Measurements from ENCODE around the gene CACNA2D3. TPM values are rescaled to one million over a fixed set of nuclear protein-coding genes. Genes with fewer than 3 reads are reported as not detected.

CACNA2D3 gene
- total and polyA plus RNA-seq, 2 experiments from 2014 or later: 0.30 to 0.43 TPM

GRCh38 chr3:55014906-55015305 lies 892.6 kb downstream of the CACNA2D3 start:
- in situ Hi-C loops (cut with MboI): no loop called here
- H3K79me2 ChIP-seq (ENCODE audit: insufficient read depth): no peaks in the 10 kb centered on the region
- H3K9me3 ChIP-seq (ENCODE audit: low read depth): no peaks in the 10 kb centered on the region
- no peak overlapping the region for H3K9ac ChIP-seq
- WGBS, 2 experiments (ENCODE audit: low coverage in 1 of 2, low lambda C conversion rate in 2 of 2, missing lambda C conversion rate in 2 of 2): 66 to 68% methylated on average over 5 of the region's 5 CpGs
- H3K27ac ChIP-seq: no peak overlapping the region
- no peak for TF ChIP-seq EZH2phosphoT487 (IDR thresholded peaks at IDR 0.05; ENCODE audit: insufficient read depth, low read depth)
- no peak for TF ChIP-seq EZH2 (IDR thresholded peaks at IDR 0.05; ENCODE audit: insufficient read depth, poor library complexity, severe bottlenecking)
- no peak for DNase-seq
- H3K9me2 ChIP-seq (ENCODE audit: insufficient read depth): no peaks in the 10 kb centered on the region
- H3K4me1 ChIP-seq (ENCODE audit: insufficient read depth): no peaks in the 10 kb centered on the region
- H3K27me3 ChIP-seq (replicated peaks; ENCODE audit: insufficient read depth): no peaks in the 10 kb centered on the region
- H3K4me3 ChIP-seq: no peak overlapping the region
- no peaks in the 10 kb centered on the region for H4K20me1 ChIP-seq (ENCODE audit: insufficient read depth)
- H2AFZ ChIP-seq: no peak overlapping the region
- no peak overlapping the region for H3K4me2 ChIP-seq (ENCODE audit: unreplicated experiment)
- H3K36me3 ChIP-seq (ENCODE audit: low read depth): no peaks in the 10 kb centered on the region
- H3F3A ChIP-seq (ENCODE audit: insufficient read depth): no peaks in the 10 kb centered on the region

GRCh38 chr3:55017876-55018275 lies 895.5 kb downstream of the CACNA2D3 start:
- no peak overlapping the region for H2AFZ ChIP-seq
- no peak for DNase-seq
- in situ Hi-C loops (cut with MboI): no loop called here

GRCh38 chr3:55030938-55031337 lies 908.6 kb downstream of the CACNA2D3 start:
- H2AFZ ChIP-seq: no peak overlapping the region
- no peaks in the 10 kb centered on the region for H3K9me2 ChIP-seq (ENCODE audit: insufficient read depth)
- H3K9me3 ChIP-seq (ENCODE audit: low read depth): no peaks in the 10 kb centered on the region
- no peaks in the 10 kb centered on the region for H3F3A ChIP-seq (ENCODE audit: insufficient read depth)
- H3K36me3 ChIP-seq (ENCODE audit: low read depth): no peaks in the 10 kb centered on the region
- H3K9ac ChIP-seq: no peak overlapping the region
- H3K4me1 ChIP-seq (ENCODE audit: insufficient read depth): peaks cover 6% of the 10 kb centered on the region; the same call in 1 of the 2 replicates
- H3K4me2 ChIP-seq (ENCODE audit: unreplicated experiment): no peak overlapping the region
- TF ChIP-seq EZH2phosphoT487 (IDR thresholded peaks at IDR 0.05; ENCODE audit: insufficient read depth, low read depth): no peak
- no peak for TF ChIP-seq EZH2 (IDR thresholded peaks at IDR 0.05; ENCODE audit: insufficient read depth, poor library complexity, severe bottlenecking)
- H3K4me3 ChIP-seq: no peak overlapping the region
- no peaks in the 10 kb centered on the region for H4K20me1 ChIP-seq (ENCODE audit: insufficient read depth)
- no peak for DNase-seq
- H3K27me3 ChIP-seq (replicated peaks; ENCODE audit: insufficient read depth): no peaks in the 10 kb centered on the region
- 81 to 87% methylated on average over 4 of the region's 4 CpGs for WGBS, 2 experiments (ENCODE audit: low coverage in 1 of 2, low lambda C conversion rate in 2 of 2, missing lambda C conversion rate in 2 of 2)
- H3K79me2 ChIP-seq (ENCODE audit: insufficient read depth): no peaks in the 10 kb centered on the region
- no peak overlapping the region for H3K27ac ChIP-seq
- in situ Hi-C loops (cut with MboI): no loop called here

More at GRCh38 chr3:55017876-55018275, 895.5 kb downstream of the CACNA2D3 start:
- Histone ChIP-seq H3F3A (ENCODE audit: insufficient read depth) (no peaks in the 10 kb centered on the region), H3K9ac (no peak overlapping the region), H3K9me3 (ENCODE audit: low read depth) (no peaks in the 10 kb centered on the region), H3K4me3 (no peak overlapping the region), H3K36me3 (ENCODE audit: low read depth) (no peaks in the 10 kb centered on the region), H3K27ac (no peak overlapping the region), H4K20me1 (ENCODE audit: insufficient read depth) (no peaks in the 10 kb centered on the region), H3K4me1 (ENCODE audit: insufficient read depth) (no peaks in the 10 kb centered on the region), H3K9me2 (ENCODE audit: insufficient read depth) (no peaks in the 10 kb centered on the region), H3K79me2 (ENCODE audit: insufficient read depth) (no peaks in the 10 kb centered on the region), H3K27me3 (replicated peaks; ENCODE audit: insufficient read depth) (no peaks in the 10 kb centered on the region), H3K4me2 (ENCODE audit: unreplicated experiment) (no peak overlapping the region)
- TF ChIP-seq EZH2phosphoT487 (IDR thresholded peaks at IDR 0.05; ENCODE audit: insufficient read depth, low read depth) (no peak), EZH2 (IDR thresholded peaks at IDR 0.05; ENCODE audit: insufficient read depth, poor library complexity, severe bottlenecking) (no peak)
- WGBS, 2 experiments (ENCODE audit: low coverage in 1 of 2, low lambda C conversion rate in 2 of 2, missing lambda C conversion rate in 2 of 2): 100% methylated on average over 3 of the region's 3 CpGs

DNA sequence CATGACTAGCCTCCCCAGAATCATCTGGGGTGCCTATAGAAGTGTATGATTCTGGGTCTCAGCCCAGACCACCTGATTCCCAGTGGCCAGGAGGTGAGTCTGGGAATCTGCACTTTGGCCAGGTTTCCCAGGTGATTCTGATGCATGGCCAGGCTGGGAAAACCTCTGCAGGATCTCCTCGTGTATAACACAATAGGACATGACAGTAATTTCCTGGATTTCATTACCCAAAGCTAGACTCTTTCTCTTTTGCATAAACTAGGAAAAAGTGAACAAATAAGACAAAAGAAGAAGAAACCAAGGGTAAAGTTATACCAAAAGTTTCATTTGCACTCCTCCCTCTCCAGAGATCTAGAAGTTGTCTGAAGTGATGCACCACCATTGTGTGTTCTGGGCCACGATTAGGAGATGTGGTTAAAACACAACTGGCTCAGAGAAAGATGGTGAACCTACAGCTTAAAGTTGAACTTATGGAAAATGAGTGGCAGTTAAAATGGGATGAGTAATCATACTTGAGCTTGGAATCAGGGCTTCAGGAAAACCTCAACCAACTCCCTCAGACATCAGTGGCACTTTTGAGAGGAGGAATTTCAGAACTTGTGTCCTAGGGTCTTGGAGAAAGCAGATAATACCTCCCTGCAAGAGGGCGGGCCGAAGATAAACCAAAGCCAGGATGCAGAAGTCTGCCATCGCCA lies 914.7 kb downstream of the CACNA2D3 start:
- DNase-seq: no peak
- no peaks in the 10 kb centered on the region for H4K20me1 ChIP-seq (ENCODE audit: insufficient read depth)
- no peaks in the 10 kb centered on the region for H3K9me3 ChIP-seq (ENCODE audit: low read depth)
- H3F3A ChIP-seq (ENCODE audit: insufficient read depth): no peaks in the 10 kb centered on the region
- H3K4me3 ChIP-seq: no peak overlapping the region
- H3K4me1 ChIP-seq (ENCODE audit: insufficient read depth): no peaks in the 10 kb centered on the region
- no peaks in the 10 kb centered on the region for H3K79me2 ChIP-seq (ENCODE audit: insufficient read depth)
- 83% methylated on average over 5 of the region's 5 CpGs for WGBS, 2 experiments (ENCODE audit: low coverage in 1 of 2, low lambda C conversion rate in 2 of 2, missing lambda C conversion rate in 2 of 2)
- no peaks in the 10 kb centered on the region for H3K27me3 ChIP-seq (replicated peaks; ENCODE audit: insufficient read depth)
- TF ChIP-seq EZH2phosphoT487 (IDR thresholded peaks at IDR 0.05; ENCODE audit: insufficient read depth, low read depth) (no peak), EZH2 (IDR thresholded peaks at IDR 0.05; ENCODE audit: insufficient read depth, poor library complexity, severe bottlenecking) (no peak)
- H2AFZ ChIP-seq: no peak overlapping the region
- H3K36me3 ChIP-seq (ENCODE audit: low read depth): no peaks in the 10 kb centered on the region
- H3K9me2 ChIP-seq (ENCODE audit: insufficient read depth): no peaks in the 10 kb centered on the region
- H3K4me2 ChIP-seq (ENCODE audit: unreplicated experiment): no peak overlapping the region
- H3K9ac ChIP-seq: no peak overlapping the region
- in situ Hi-C loops (cut with MboI): no loop called here
- H3K27ac ChIP-seq: no peak overlapping the region
